Activated T-helper 1 cell treated with anti-CD3 and anti-CD28 coated beads, Interleukin-12 subunit alpha, Interleukin-12 subunit beta, Interleukin-2, Interleukin-4 antibody, amounts not matched to agents 30 ng/mL and 10 ng/mL and 1 ng/mL, durations not matched to agents 14 hours and 24 hours and 36 hours (primary cell): Measurements from ENCODE around the gene YPEL2. TPM values are rescaled to one million over a fixed set of nuclear protein-coding genes. Genes with fewer than 3 reads are reported as not detected.

Source experiments
- DNase-seq: peaks from one replicate; pipeline ENCODE4 v3.0.0; 2021; ENCODE audit warnings: low spot score
- H3K27ac Mint-ChIP-seq: one replicate; pipeline ENCODE4 v1.8.0; 2021; ENCODE audit warnings: mild to moderate bottlenecking, mixed read lengths
- H3K27me3 Mint-ChIP-seq: one replicate; pipeline ENCODE4 v1.8.0; 2022; ENCODE audit warnings: mild to moderate bottlenecking, moderate library complexity, mixed read lengths; ENCODE audit not compliant: insufficient read depth
- H3K36me3 Mint-ChIP-seq: one replicate; pipeline ENCODE4 v1.8.0; 2021; ENCODE audit warnings: low read depth, mixed read lengths
- H3K4me1 Mint-ChIP-seq: one replicate; pipeline ENCODE4 v1.8.0; 2021; ENCODE audit warnings: low read depth, mixed read lengths
- H3K4me3 Mint-ChIP-seq: one replicate; pipeline ENCODE4 v1.8.0; 2021; ENCODE audit warnings: mild to moderate bottlenecking, moderate library complexity, mixed read lengths
- H3K9me3 Mint-ChIP-seq: one replicate; pipeline ENCODE4 v1.8.0; 2021; ENCODE audit warnings: mixed read lengths
- intact Hi-C: fragments of 100-400 bp; cut with micrococcal nuclease; formaldehyde crosslinking; loops from one replicate; pipeline ENCODE4 v1.15.1; 2024
- total RNA-seq: library from RNA; stranded (reverse); gene quantifications from 2 replicates; pipeline ENCODE4 v1.2.3, GENCODE V29; 2022

YPEL2 gene
- total RNA-seq, 1 donor from 2014 or later = 7.4 TPM

- peaks cover 38% of the 10 kb centered on the region for H3K4me1 Mint-ChIP-seq
These were observed 22.7 kb downstream of the YPEL2 start for GRCh38 chr17:59353936-59354755.

DNA sequence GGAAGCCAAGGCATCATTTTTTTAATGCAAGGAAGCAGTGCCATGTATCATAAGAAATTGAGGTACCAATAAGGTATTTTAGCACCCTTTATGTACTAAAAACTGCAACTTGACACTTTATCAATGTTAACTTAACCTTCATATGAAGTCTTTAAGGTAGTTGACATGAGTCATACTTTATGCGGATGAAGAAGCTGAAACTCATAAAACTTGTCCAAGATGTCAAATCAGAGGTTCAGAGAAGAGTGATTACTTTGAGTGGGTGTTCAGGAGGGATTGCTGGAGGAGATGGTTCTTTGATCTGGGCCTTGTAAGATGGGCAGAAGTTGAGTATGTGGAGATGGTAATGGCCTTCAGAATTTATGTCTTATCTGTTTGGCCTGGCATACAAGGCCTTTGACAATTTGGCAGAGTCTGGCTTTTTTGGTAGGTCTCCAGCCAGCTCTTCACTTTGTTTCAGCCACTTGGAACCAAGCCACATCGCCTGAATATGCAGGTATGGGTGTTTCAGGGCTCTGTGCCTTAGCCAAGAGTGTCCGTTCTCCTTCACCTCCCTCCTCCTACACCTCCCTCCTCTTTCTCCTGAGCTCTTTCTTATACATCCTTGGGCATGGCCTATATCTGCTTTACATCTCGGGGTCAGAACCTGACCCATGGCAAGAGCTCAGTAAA, 23.7 kb downstream of the YPEL2 start:
- intact Hi-C loops = no loop called here
- Mint-ChIP-seq H3K36me3 (peaks cover 32% of the 10 kb centered on the region), H3K4me1 (peaks cover 40% of the 10 kb centered on the region)

More at GRCh38 chr17:59353936-59354755, 22.7 kb downstream of the YPEL2 start:
- Mint-ChIP-seq H3K36me3 (peaks cover 32% of the 10 kb centered on the region), H3K4me3 (no peak overlapping the region), H3K9me3 (peaks cover 8% of the 10 kb centered on the region), H3K27ac (no peak overlapping the region), H3K27me3 (no peaks in the 10 kb centered on the region)
- intact Hi-C loops = no loop called here
- no peak for DNase-seq

DNA sequence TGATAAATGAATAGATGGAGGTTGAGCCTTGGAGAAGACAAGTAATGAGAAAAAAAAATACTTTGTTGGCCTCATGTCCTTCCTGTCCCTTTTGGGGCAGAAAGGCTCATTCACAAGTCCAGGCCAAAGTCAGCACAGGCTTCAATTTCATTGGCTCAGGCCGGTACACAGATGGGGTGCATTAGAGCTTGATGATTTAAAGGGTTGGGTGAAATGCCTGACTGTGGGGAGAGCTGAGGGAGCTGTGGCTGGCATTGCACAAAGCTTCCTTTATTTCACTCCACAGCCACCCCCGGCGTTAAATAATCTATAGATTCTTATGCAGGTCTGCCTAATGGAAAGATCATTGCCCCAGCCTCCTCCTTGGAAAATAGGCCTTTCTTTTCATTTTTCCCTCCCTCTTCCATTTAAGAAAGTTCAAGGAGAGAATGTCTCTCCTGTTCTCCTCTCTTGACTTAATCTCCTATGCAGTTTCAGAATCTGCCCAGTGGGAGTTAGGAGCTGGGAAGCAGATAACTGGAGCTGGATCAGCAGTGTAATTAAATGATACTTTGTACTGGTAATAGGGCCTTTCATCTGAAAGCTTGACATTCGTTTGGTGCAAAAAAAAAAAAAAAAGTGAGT, 24.4 kb downstream of the YPEL2 start:
- peaks cover 36% of the 10 kb centered on the region for H3K36me3 Mint-ChIP-seq

More for the DNA sequence above, 23.7 kb downstream of the YPEL2 start:
- no peaks in the 10 kb centered on the region for H3K27me3 Mint-ChIP-seq
- peaks cover 8% of the 10 kb centered on the region for H3K9me3 Mint-ChIP-seq
- H3K27ac Mint-ChIP-seq = no peak overlapping the region
- DNase-seq = no peak
- no peak overlapping the region for H3K4me3 Mint-ChIP-seq

DNA sequence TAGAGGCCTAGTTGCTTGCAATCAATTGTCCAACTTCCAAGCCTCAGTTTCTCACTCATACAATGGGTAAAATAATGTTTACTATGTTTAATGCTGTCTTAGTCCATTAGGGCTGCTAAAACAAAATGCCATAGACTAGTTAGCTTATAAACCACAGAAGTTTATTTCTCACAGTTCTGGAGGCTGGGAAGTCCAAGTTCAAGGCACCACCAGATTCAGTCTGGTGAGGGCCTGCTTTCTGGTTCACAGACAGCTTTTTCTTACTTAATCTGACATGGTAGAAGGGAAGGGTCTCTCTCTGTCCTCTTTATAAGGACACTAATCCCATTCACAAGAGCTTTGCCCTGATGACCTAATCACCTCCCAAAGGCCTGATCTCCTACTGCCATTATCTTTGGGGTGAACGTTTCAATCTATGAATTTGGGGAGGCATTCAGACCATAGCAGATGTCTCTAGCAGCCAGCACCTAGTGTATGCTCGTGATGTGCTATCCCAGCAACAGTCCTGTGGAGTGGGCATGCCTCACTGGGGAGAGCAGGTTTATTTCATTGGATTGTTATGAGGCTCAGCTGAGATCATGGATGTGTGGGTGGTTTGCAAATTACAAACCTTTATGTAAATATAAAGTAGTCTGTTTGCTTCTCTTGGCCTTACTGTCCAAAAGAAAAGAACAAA, 25.2 kb downstream of the YPEL2 start:
- H3K27me3 Mint-ChIP-seq = no peaks in the 10 kb centered on the region
- no peak for DNase-seq
- no peak overlapping the region for H3K4me3 Mint-ChIP-seq
- H3K4me1 Mint-ChIP-seq = peaks cover 55% of the 10 kb centered on the region
- intact Hi-C loops = no loop called here
- H3K27ac Mint-ChIP-seq = no peak overlapping the region
- H3K9me3 Mint-ChIP-seq = peaks cover 8% of the 10 kb centered on the region
- H3K36me3 Mint-ChIP-seq = peaks cover 36% of the 10 kb centered on the region

More for the DNA sequence above, 24.4 kb downstream of the YPEL2 start:
- DNase-seq = no peak
- H3K9me3 Mint-ChIP-seq = peaks cover 8% of the 10 kb centered on the region
- no peak overlapping the region for H3K4me3 Mint-ChIP-seq
- H3K27ac Mint-ChIP-seq = no peak overlapping the region
- H3K4me1 Mint-ChIP-seq = peaks cover 46% of the 10 kb centered on the region
- intact Hi-C loops = no loop called here
- no peaks in the 10 kb centered on the region for H3K27me3 Mint-ChIP-seq

DNA sequence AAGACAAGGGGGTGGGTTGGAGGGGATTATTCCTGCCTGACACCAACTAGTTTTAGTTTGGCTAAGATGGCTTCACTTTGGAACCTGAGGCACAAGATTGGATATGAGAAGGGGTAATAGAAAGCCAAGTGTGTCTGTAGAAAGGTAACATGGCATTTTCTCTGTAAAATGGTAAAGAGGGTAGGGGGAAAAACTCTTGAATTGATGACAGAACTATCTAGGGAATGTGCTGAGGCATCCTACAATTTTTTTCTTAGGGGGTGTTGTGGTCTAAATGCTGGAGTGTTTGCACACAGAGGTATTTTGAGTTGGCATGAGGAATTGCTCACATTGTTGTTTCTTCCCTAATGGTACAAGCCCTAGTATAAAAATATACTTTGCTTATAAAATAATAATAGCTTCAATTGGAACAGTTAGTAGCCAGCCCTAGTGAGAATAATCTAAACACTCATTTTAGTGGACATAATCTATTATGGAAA, 25.8 kb downstream of the YPEL2 start:
- DNase-seq = no peak
- no peaks in the 10 kb centered on the region for H3K27me3 Mint-ChIP-seq
- H3K4me3 Mint-ChIP-seq = no peak overlapping the region
- intact Hi-C loops = no loop called here
- H3K9me3 Mint-ChIP-seq = peaks cover 8% of the 10 kb centered on the region
- peaks cover 36% of the 10 kb centered on the region for H3K36me3 Mint-ChIP-seq
- H3K27ac Mint-ChIP-seq = no peak overlapping the region
- H3K4me1 Mint-ChIP-seq = peaks cover 58% of the 10 kb centered on the region

GRCh38 chr17:59357929-59358328, 26.5 kb downstream of the YPEL2 start:
- DNase-seq = no peak

DNA sequence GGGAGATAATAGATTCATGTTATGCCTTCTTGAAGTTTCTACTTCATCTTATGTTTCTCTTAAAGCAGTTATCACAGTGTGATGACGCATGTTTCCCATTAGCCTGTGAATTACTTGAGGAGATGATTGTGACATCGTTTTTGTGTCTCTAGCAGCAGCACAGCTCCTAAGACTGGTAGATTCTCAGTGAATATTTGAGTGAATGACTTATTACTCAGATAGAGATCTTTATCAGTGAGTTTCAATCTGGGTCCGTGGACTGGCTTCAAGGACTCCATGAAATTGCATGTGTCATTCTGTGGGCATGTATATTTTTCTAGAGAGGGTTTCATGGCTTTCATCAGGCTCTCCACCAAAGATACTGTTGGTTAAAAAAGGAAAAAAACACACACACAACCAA, 29.9 kb downstream of the YPEL2 start:
- H3K36me3 Mint-ChIP-seq = peaks cover 19% of the 10 kb centered on the region
- peak overlapping the region; percentile 66 for H3K4me3 Mint-ChIP-seq
- intact Hi-C loops = loop anchor here (2.0 to 5.0 kb wide), 3 partner anchors 51 to 486 kb away; partner anchors contain the start of genes PRR11 and SKA2
- H3K4me1 Mint-ChIP-seq = peaks cover 65% of the 10 kb centered on the region
- no peaks in the 10 kb centered on the region for H3K27me3 Mint-ChIP-seq
- DNase-seq = no peak
- H3K9me3 Mint-ChIP-seq = peaks cover 8% of the 10 kb centered on the region
- H3K27ac Mint-ChIP-seq = peak overlapping the region; percentile 93

More at GRCh38 chr17:59357929-59358328, 26.5 kb downstream of the YPEL2 start:
- intact Hi-C loops = no loop called here
- peaks cover 8% of the 10 kb centered on the region for H3K9me3 Mint-ChIP-seq
- H3K36me3 Mint-ChIP-seq = peaks cover 36% of the 10 kb centered on the region
- no peaks in the 10 kb centered on the region for H3K27me3 Mint-ChIP-seq
- peaks cover 58% of the 10 kb centered on the region for H3K4me1 Mint-ChIP-seq
- H3K27ac Mint-ChIP-seq = no peak overlapping the region
- H3K4me3 Mint-ChIP-seq = no peak overlapping the region

DNA sequence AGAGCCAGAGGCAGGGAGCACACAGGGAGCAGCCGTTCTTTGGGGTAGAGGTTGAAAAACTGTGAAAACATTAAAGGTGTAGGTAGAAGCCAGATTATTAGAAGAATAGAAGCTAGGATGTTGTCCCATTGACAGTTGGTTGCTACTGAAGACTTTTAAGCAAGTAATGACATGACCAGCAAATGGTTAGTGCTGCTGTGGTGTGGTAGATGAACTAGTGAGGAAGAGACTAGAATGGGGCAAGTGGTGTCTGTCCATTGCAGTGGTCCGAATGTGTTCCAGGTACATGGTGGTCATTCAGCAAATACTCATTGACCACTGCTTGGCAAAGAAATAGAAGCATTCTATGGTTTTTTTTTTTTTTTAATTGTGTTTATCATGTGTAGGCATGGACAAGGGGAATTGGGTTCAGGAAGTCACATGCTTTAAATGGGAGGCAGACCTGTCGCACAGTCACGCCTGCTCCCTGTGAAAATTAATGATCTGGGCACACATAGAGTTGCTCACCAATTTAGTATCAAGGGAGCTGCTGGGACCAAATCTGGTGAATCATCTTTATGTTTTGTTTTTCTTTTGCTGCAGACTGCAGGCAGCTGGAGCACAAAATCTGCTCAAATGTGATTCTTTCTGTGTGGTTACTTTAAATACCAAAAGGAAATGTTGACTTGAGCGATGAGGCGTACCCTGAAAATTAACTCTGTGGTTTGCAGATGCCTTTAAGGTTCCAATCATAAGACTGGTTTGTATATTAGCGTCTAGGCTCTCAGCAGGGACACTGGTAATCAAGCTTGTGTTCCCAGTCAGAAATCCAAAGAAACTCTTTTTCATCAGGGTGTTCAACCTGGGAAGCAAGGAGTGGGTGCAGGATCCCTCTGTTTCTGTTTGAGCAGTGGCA, 30.7 kb downstream of the YPEL2 start:
- peaks cover 62% of the 10 kb centered on the region for H3K4me1 Mint-ChIP-seq
- H3K27ac Mint-ChIP-seq = peak overlapping the region; percentile 93
- peaks cover 12% of the 10 kb centered on the region for H3K36me3 Mint-ChIP-seq
- peaks cover 2% of the 10 kb centered on the region for H3K9me3 Mint-ChIP-seq
- peak; percentile 40 for DNase-seq
- peak overlapping the region; percentile 66 for H3K4me3 Mint-ChIP-seq
- no peaks in the 10 kb centered on the region for H3K27me3 Mint-ChIP-seq
- intact Hi-C loops = loop anchor here (1.0 to 5.0 kb wide), 10 partner anchors 10 to 485 kb away; partner anchors contain the start of genes CLTC, PRR11, SKA2 and YPEL2

- H3K27ac Mint-ChIP-seq = peak overlapping the region; percentile 93
These were observed 31.4 kb downstream of the YPEL2 start for GRCh38 chr17:59362811-59363205.

GRCh38 chr17:59365383-59365981, 34.0 kb downstream of the YPEL2 start:
- intact Hi-C loops = no loop called here
- no peak for DNase-seq
- peaks cover under 1% of the 10 kb centered on the region for H3K36me3 Mint-ChIP-seq
- H3K4me1 Mint-ChIP-seq = peaks cover 57% of the 10 kb centered on the region
- no peaks in the 10 kb centered on the region for H3K9me3 Mint-ChIP-seq
- H3K27ac Mint-ChIP-seq = peak overlapping the region; percentile 9
- no peak overlapping the region for H3K4me3 Mint-ChIP-seq
- H3K27me3 Mint-ChIP-seq = no peaks in the 10 kb centered on the region

More at GRCh38 chr17:59362811-59363205, 31.4 kb downstream of the YPEL2 start:
- DNase-seq = no peak
- Mint-ChIP-seq H3K36me3 (peaks cover 10% of the 10 kb centered on the region), H3K4me3 (peak overlapping the region; percentile 63), H3K9me3 (no peaks in the 10 kb centered on the region), H3K4me1 (peaks cover 63% of the 10 kb centered on the region), H3K27me3 (no peaks in the 10 kb centered on the region)
- intact Hi-C loops = loop anchor here (1.0 to 5.0 kb wide), 9 partner anchors 9 to 484 kb away; partner anchors contain the start of genes CLTC, PRR11, SKA2 and YPEL2

DNA sequence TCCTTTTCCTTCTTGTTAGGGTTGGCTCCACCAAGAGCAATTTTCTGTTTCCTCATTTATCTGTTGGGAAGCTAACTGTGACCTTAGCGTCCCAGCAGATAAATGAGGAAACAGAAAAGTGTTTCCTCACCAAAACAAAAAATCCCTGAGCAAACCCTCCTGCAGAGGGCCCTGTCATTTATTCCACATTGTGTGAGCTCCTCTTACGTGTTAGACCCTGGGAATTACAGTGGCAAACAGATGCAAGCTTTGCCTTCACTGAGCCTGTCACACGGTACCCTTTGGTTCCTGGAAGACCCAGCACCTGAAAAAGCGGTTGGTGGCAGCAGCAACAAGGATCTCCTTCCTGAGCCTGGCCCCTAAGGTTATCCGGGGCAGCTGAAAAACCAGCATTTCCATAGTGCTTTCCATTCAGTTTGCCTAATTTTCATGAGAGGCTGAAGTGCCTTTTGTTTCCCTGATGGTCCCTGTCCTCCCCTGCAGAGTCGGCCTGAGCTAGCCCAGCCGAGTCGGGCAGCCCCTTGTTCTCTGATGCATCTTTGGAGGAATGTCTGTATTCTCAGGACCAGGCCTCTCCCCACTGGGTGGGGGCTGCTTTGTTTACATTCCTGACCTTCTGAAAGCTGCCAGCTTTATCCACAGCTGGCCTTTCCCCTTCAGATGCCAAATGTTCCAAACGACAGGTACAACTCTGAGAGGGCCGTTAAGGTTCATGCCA, 34.7 kb downstream of the YPEL2 start:
- DNase-seq = no peak
- Mint-ChIP-seq H3K4me3 (no peak overlapping the region), H3K9me3 (no peaks in the 10 kb centered on the region), H3K36me3 (no peaks in the 10 kb centered on the region), H3K4me1 (peaks cover 57% of the 10 kb centered on the region), H3K27me3 (no peaks in the 10 kb centered on the region), H3K27ac (no peak overlapping the region)
- intact Hi-C loops = no loop called here
